Gastrocnemius medialis (tissue), 4 donors: ENCODE measurements around the gene SLC35G6.

Experiments
- CTCF ChIP-seq, 5 experiments: fragments of 450-650 bp in 3 of 5; fragments of 200-600 bp in 2 of 5; sonication (generic) in 2 of 5; IDR thresholded peaks in 4 of 5; conservative IDR thresholded peaks in 1 of 5; 1 replicate in 4 of 5; 2 replicates in 1 of 5; pipeline ENCODE4 v1.5.1; 2016 to 2019; ENCODE audit warnings: antibody characterized with exemption in 5 of 5, mild to moderate bottlenecking in 3 of 5, moderate library complexity in 3 of 5
- POLR2A ChIP-seq, 2 donors: fragments of 450-650 bp; IDR thresholded peaks; one replicate each; pipeline ENCODE4 v1.6.1; 2017; ENCODE audit warnings: antibody characterized with exemption in 2 of 2, mild to moderate bottlenecking in 2 of 2, moderate library complexity in 2 of 2

GRCh38 chr17:7515911-7516610 lies 34.8 kb downstream of the SLC35G6 start:
- TF ChIP-seq CTCF (IDR thresholded peaks at IDR 0.05 in 4 of 5, conservative IDR thresholded peaks at IDR 0.05 in 1 of 5) (no peak), POLR2A (IDR thresholded peaks at IDR 0.05) (no peak)
